HepG2 (cell line): Measurements from ENCODE around the gene MAP3K8. TPM values are rescaled to one million over a fixed set of nuclear protein-coding genes. Genes with fewer than 3 reads are reported as not detected.

Experiments
- ATAC-seq: fragments of 200-7000 bp; cut with Tn5 transposase; 3 replicates; pipeline ENCODE4 v1.9.1; 2020; ENCODE audit warnings: mild to moderate bottlenecking, moderate library complexity
- BruUV-seq: library from RNA; stranded (reverse); fragments of 400-500 nt; replicated peaks from 2 replicates; lab custom pipeline; 2021; lab: Mats Ljungman, UMichigan
- CTCF ChIA-PET: fragments of 300-600 bp; formaldehyde crosslinking; extraction: SDS; loops from one replicate; lab custom pipeline; 2021; ENCODE audit warnings: low total read pairs, inconsistent platforms, low intra/inter-chr PET ratio; lab: Yijun Ruan, JAX
- POLR2A ChIA-PET: fragments of 350-600 bp; sonication (Branson Sonifier 250); formaldehyde crosslinking; loops from one replicate; lab custom pipeline; 2020; ENCODE audit warnings: antibody characterized with exemption, inconsistent platforms; lab: Yijun Ruan, JAX
- DNase-seq: peaks from one replicate; pipeline ENCODE4 v3.0.0-alpha.2; 2015; ENCODE audit warnings: low spot score
- FAIRE-seq: peaks from 3 replicates; lab custom pipeline; 2011; peaks lifted over from hg19 to GRCh38; lab: Jason Lieb, UNC
- H2AFZ ChIP-seq: one replicate; pipeline ENCODE4 v1.6.1; 2011; ENCODE audit warnings: low read length, inconsistent platforms
- H3K27ac ChIP-seq: fragments of 300-600 bp; 3 replicates; pipeline ENCODE4 v1.8.0; 2011; ENCODE audit warnings: mixed run types, mild to moderate bottlenecking, mixed read lengths, low read length, inconsistent platforms; ENCODE audit not compliant: insufficient read depth; ENCODE audit errors: extremely low read length
- H3K27me3 ChIP-seq, 2 experiments: fragments of 200-600 bp in 1 of 2; 2 replicates in 1 of 2; 3 replicates in 1 of 2; pipeline versions ENCODE4 v1.6.0 to v1.8.0; 2011; ENCODE audit warnings: low read length in 2 of 2, mild to moderate bottlenecking in 2 of 2, moderate library complexity in 2 of 2, inconsistent platforms in 1 of 2; ENCODE audit not compliant: insufficient read depth in 2 of 2, control insufficient read depth in 1 of 2
- H3K36me3 ChIP-seq, 2 experiments: fragments of 200-600 bp in 1 of 2; replicated peaks in 1 of 2; 2 replicates in 1 of 2; 3 replicates in 1 of 2; pipeline versions ENCODE4 v1.5.1 to v1.8.0; 2011; ENCODE audit warnings: low read length in 2 of 2, inconsistent platforms in 1 of 2; ENCODE audit not compliant: insufficient read depth in 2 of 2, control insufficient read depth in 1 of 2
- H3K4me1 ChIP-seq: 2 replicates; pipeline ENCODE4 v1.5.1; 2012; ENCODE audit warnings: low read length, inconsistent platforms; ENCODE audit not compliant: insufficient read depth
- H3K4me2 ChIP-seq: 2 replicates; pipeline ENCODE4 v1.6.0; 2011; ENCODE audit warnings: low read depth, low read length, inconsistent platforms
- H3K4me3 ChIP-seq, 3 experiments: fragments of 200-600 bp in 1 of 3; sonication (generic), shearing (Covaris generic) in 1 of 3; replicated peaks in 1 of 3; 2 replicates each; pipeline ENCODE4 v1.5.1; 2011 to 2016; ENCODE audit warnings: low read length in 3 of 3, inconsistent platforms in 2 of 3, low read depth in 2 of 3, mild to moderate bottlenecking in 2 of 3, control low read depth in 1 of 3, mixed read lengths in 1 of 3; ENCODE audit not compliant: insufficient read depth in 1 of 3
- H3K79me2 ChIP-seq: one replicate; pipeline ENCODE4 v1.6.1; 2011; ENCODE audit warnings: low read length, inconsistent platforms; ENCODE audit not compliant: insufficient read depth
- H3K9ac ChIP-seq: 2 replicates; pipeline ENCODE4 v1.6.0; 2011; ENCODE audit warnings: mild to moderate bottlenecking, low read depth, low read length, inconsistent platforms; ENCODE audit not compliant: insufficient read depth
- H3K9me3 ChIP-seq: 2 replicates; pipeline ENCODE4 v1.5.1; 2012; ENCODE audit warnings: mild to moderate bottlenecking, low read length
- H4K20me1 ChIP-seq: 2 replicates; pipeline ENCODE4 v1.6.0; 2011; ENCODE audit warnings: inconsistent platforms, mild to moderate bottlenecking, low read length, moderate library complexity; ENCODE audit not compliant: insufficient read depth
- ATF4 ChIP-seq, 2 experiments: fragments of 450-650 bp in 1 of 2; sonication (generic) in 1 of 2; formaldehyde crosslinking; IDR thresholded peaks; 2 replicates each; pipeline versions ENCODE4 v1.5.0 to v1.8.0; 2020 to 2022; ENCODE audit warnings: mild to moderate bottlenecking in 1 of 2, missing genetic modification reagents in 1 of 2
- KDM1A ChIP-seq: IDR thresholded peaks from 2 replicates; pipeline ENCODE4 v1.6.1; 2016; ENCODE audit warnings: missing compliant biosample characterization
- KLF11 ChIP-seq: IDR thresholded peaks from 2 replicates; pipeline ENCODE4 v1.6.1; 2016; ENCODE audit warnings: missing compliant biosample characterization
- MTF2 ChIP-seq: sonication (generic); formaldehyde crosslinking; IDR thresholded peaks from 2 replicates; pipeline ENCODE4 v1.5.0; 2020; ENCODE audit warnings: missing genetic modification reagents, borderline replicate concordance
- MXI1 ChIP-seq: IDR thresholded peaks from 3 replicates; pipeline ENCODE4 v1.6.1; 2012; ENCODE audit warnings: low read depth, low read length, inconsistent platforms, borderline replicate concordance
- NCOA1 ChIP-seq: sonication (generic); formaldehyde crosslinking; IDR thresholded peaks from 2 replicates; pipeline ENCODE4 v1.9.0; 2021; ENCODE audit warnings: missing genetic modification reagents
- TCF7 ChIP-seq: sonication (generic); IDR thresholded peaks from 2 replicates; pipeline ENCODE4 v1.6.1; 2016; ENCODE audit warnings: antibody characterized with exemption, low read depth
- ZBTB21 ChIP-seq: sonication (generic); formaldehyde crosslinking; IDR thresholded peaks from 2 replicates; pipeline ENCODE4 v1.4.0; 2020; ENCODE audit warnings: missing genetic modification reagents
- ZMYM3 ChIP-seq: sonication (generic); formaldehyde crosslinking; IDR thresholded peaks from 2 replicates; pipeline ENCODE4 v1.5.1; 2020; ENCODE audit warnings: mild to moderate bottlenecking, missing genetic modification reagents
- ZNF414 ChIP-seq: sonication (generic); formaldehyde crosslinking; IDR thresholded peaks from 2 replicates; pipeline ENCODE4 v1.5.0; 2020; ENCODE audit warnings: missing genetic modification reagents
- ZNF749 ChIP-seq: sonication (generic); formaldehyde crosslinking; IDR thresholded peaks from 2 replicates; pipeline ENCODE4 v1.8.0; 2022; ENCODE audit warnings: mild to moderate bottlenecking, missing genetic modification reagents, moderate library complexity, borderline replicate concordance
- WGBS: methylation state at CpG from one replicate; pipeline ENCODE4 v1.1.6; 2017; ENCODE audit warnings: low lambda C conversion rate; 5-methylcytosine and 5-hydroxymethylcytosine counted together
- in situ Hi-C: cut with HindIII; loops from 2 replicates; pipeline ENCODE4 v1.10.0; 2017; ENCODE audit warnings: low pct_unique_long_range_greater_than_20kb; ENCODE audit not compliant: extremely low pct_ligation_motif_present
- intact Hi-C: fragments of 100-400 bp; cut with micrococcal nuclease; formaldehyde crosslinking; loops from one replicate; pipeline ENCODE4 v1.10.0; 2022; ENCODE audit not compliant: unreplicated experiment
- polyA plus RNA-seq, 8 experiments: library from polyadenylated mRNA; depleted of rRNA in 3 of 8; stranded (reverse) in 7 of 8; unstranded in 1 of 8; fragments of >200 nt; fragmentation: Illumina TruSeq in 4 of 8; extraction: Trizol in 4 of 8; gene quantifications; 2 replicates each; pipeline versions ENCODE4 v1.2.1 to v1.2.3, GENCODE V29; 2011 to 2016; ENCODE audit warnings: low read depth in 4 of 8, missing spikeins in 1 of 8, mixed read lengths in 1 of 8; ENCODE audit not compliant: insufficient read depth in 1 of 8
- total RNA-seq, 5 experiments: library from RNA; depleted of rRNA; stranded (reverse); fragments of >200 nt; fragmentation: Illumina TruSeq; extraction: Trizol; gene quantifications; 2 replicates each; pipeline ENCODE4 v1.2.3, GENCODE V29; 2016; ENCODE audit warnings: low read depth in 1 of 5
- TF ChIP-seq, protein P1 (sequence below): sonication (generic); formaldehyde crosslinking; IDR thresholded peaks from 2 replicates; pipeline ENCODE4 v1.4.0; 2020; ENCODE audit warnings: mild to moderate bottlenecking, missing genetic modification reagents

Gene MAP3K8
- total and polyA plus RNA-seq, 2 of the 13 experiments (the other 11 are each of a cell fraction or from before 2014, with no cell fraction given) = 19.3 to 37.9 TPM

DNA sequence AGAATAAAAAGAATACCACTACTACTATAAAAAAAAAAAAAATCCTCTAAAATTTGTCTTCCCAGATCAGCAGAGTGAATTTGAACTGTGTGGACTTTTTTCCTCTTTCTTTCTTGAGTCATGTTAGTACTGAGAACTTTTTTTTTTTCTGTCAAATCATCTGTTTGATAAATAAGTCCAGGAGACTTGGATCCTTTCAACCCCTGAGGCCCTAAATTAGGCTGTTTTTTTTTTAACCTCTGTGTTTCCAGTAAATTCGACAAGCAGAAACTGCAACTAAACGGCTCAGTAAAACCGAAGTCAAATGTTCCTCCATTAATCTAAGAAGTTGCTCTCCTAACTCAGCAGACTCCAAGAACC is 2.7 kb downstream of the MAP3K8 start:
- Histone ChIP-seq H3K9me3 (no peaks in the 10 kb centered on the region), H3K79me2 (peaks cover 65% of the 10 kb centered on the region), H2AFZ (no peak overlapping the region), H3K27me3 (no peaks in the 10 kb centered on the region; a peak in 1 of 5 replicates), H3K4me3 (peak overlapping the region; percentile 11 to 97 (median 93)), H3K4me2 (peak overlapping the region; percentile 95), H3K27ac (peak overlapping the region; percentile 73), H3K4me1 (peaks cover 54% of the 10 kb centered on the region), H3K9ac (peak overlapping the region; percentile 88), H3K36me3 (peaks cover 2 to 22% of the 10 kb centered on the region in 2 experiments; a peak in 4 of 5 replicates), H4K20me1 (peaks cover 33% of the 10 kb centered on the region)
- 10% methylated on average over 3 of the region's 3 CpGs for WGBS
- TF ChIP-seq, protein P1, sequence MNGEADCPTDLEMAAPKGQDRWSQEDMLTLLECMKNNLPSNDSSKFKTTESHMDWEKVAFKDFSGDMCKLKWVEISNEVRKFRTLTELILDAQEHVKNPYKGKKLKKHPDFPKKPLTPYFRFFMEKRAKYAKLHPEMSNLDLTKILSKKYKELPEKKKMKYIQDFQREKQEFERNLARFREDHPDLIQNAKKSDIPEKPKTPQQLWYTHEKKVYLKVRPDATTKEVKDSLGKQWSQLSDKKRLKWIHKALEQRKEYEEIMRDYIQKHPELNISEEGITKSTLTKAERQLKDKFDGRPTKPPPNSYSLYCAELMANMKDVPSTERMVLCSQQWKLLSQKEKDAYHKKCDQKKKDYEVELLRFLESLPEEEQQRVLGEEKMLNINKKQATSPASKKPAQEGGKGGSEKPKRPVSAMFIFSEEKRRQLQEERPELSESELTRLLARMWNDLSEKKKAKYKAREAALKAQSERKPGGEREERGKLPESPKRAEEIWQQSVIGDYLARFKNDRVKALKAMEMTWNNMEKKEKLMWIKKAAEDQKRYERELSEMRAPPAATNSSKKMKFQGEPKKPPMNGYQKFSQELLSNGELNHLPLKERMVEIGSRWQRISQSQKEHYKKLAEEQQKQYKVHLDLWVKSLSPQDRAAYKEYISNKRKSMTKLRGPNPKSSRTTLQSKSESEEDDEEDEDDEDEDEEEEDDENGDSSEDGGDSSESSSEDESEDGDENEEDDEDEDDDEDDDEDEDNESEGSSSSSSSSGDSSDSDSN (CRISPR knock-in tag) = 0 out of 2 replicates have a peak, but pooled peaks have one; percentile 13
- no peak for TF ChIP-seq ZNF749 (CRISPR knock-in tag)
- ChIA-PET POLR2A (interaction anchor here (0.8 to 3.0 kb wide), 2 partner anchors 106 to 117 kb away, joined by 3 to 16 read pairs; no protein-coding TSS in a partner anchor), CTCF (no interaction called here)
- in situ Hi-C loops (loop anchor here (25.0 kb wide), 1 partner anchor 1501 kb away; the partner anchor contains the start of gene ARHGAP12), intact Hi-C loops (no loop called here)
- DNase-seq (no peak), FAIRE-seq (no peak), ATAC-seq (no peak)
- no TSS peak for BruUV-seq

GRCh38 chr10:30437031-30437841 is 3.3 kb downstream of the MAP3K8 start:
- no TSS peak for BruUV-seq
- Histone ChIP-seq H3K9ac (peak overlapping the region; percentile 88), H3K27me3 (no peaks in the 10 kb centered on the region; a peak in 1 of 5 replicates), H3K4me1 (peaks cover 49% of the 10 kb centered on the region), H3K27ac (peak overlapping the region; percentile 73), H3K36me3 (peaks cover 3 to 27% of the 10 kb centered on the region in 2 experiments; a peak in 4 of 5 replicates), H3K4me2 (peak overlapping the region; percentile 95), H3K4me3 (peak overlapping the region; percentile 11 to 97 (median 93)), H3K9me3 (no peaks in the 10 kb centered on the region), H3K79me2 (peaks cover 71% of the 10 kb centered on the region), H4K20me1 (peaks cover 33% of the 10 kb centered on the region), H2AFZ (no peak overlapping the region)
- WGBS = 38% methylated on average over 13 of the region's 13 CpGs
- ATAC-seq (no peak), DNase-seq (no peak), FAIRE-seq (peak; percentile 34)
- ChIA-PET POLR2A (interaction anchor here (0.8 to 3.0 kb wide), 6 partner anchors 9 to 147 kb away, joined by 3 to 16 read pairs (median 4); no protein-coding TSS in a partner anchor), CTCF (no interaction called here)
- intact Hi-C loops = no loop called here
- in situ Hi-C loops = loop anchor here (25.0 kb wide), 1 partner anchor 1500 kb away; the partner anchor contains the start of gene ARHGAP12
- 0 out of 2 replicates have a peak, but pooled peaks have one; percentile 25 for TF ChIP-seq ZBTB21
- TF ChIP-seq ZNF414 (CRISPR knock-in tag) = no peak
- TF ChIP-seq MTF2 (CRISPR knock-in tag) = 0 out of 2 replicates have a peak, but pooled peaks have one; percentile 15
- peak; percentile 98 for TF ChIP-seq ZMYM3 (CRISPR knock-in tag)
- no peak for TF ChIP-seq KLF11
- TF ChIP-seq TCF7 = no peak
- peak; percentile 10; the same call in 1 of the 2 replicates for TF ChIP-seq NCOA1 (CRISPR knock-in tag)
- TF ChIP-seq MXI1 = peak; percentile 28; the same call in 1 of the 3 replicates
- peak; percentile 92 for TF ChIP-seq KDM1A (CRISPR knock-in tag)
- TF ChIP-seq ATF4 (CRISPR knock-in tag; IDR thresholded peaks at IDR 0.05) = 0 out of 4 replicates have a peak, but pooled peaks of 1 of the 2 experiments have one; percentile 26
